NCI-H524 (cell line): Measurements from ENCODE around the gene RMND1.
"Not testable (repeated sequence)": the region's sequence is repeated elsewhere in the genome, so short reads cannot be mapped to it uniquely, and the experiment has no call there.

Experiments used
- DNase-seq, 2 experiments: peaks; one replicate each; lab custom pipeline; 2025; lab: John Stamatoyannopoulos, UW

RMND1 gene

DNA sequence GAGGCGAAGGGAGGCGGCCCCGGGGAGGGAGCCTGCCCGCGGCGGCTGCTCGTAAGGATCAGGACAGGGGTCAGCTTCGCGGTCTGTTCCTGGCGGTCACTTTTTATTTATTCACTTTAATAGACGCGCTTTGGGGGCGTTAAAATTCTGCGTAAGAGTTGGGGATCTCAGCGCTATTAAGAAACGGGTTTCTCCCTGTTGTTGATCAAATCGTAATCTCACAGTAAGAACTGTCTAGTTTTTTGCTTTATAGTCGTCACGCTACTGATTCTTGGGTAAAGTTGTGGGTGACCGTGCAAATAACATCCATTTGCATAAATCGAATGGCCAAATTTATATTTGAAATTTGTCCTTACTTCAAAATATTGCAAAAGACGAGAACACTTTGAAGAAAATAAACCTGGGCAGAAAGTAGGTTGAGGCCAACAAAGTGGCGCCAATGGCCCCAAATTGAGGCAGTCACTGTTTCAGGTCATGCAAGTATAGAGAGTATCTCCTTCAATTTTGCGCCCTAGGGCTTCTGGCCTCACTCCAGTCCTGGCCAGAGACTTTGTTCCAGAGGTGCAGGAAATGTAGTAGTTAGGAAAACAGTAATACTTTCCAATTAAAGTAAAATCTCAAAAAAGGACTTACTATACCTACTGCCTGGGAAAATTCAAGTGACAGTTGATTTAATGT is 963 bp upstream of the RMND1 start:
- DNase-seq: peak in 1 of 2 experiments; percentile 45

DNA sequence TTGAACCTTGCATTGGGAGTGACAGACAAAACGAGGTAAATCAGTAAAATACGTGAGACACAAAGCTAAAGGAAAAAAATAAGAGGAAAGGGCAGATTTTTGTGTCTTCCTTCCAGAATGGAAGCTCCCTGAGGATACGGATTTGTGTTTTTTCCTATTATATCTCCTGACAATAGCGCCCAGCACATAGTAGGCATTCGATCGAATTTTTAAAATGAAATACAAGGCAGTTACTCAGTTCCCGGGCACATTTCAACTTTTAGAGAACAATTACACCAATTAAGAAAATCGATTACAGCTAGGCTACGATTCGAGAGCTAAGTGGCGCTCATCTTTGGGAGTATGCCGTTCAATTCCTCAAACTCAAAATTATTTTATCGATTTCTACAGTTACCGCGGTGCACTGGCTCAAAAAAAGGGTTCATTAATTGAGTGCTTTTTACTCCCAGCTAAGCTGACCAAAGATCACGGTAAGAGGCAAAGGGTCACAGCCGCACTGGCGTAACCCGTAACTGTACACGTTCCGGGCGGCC is 443 bp downstream of the RMND1 start:
- no peak for DNase-seq

DNA sequence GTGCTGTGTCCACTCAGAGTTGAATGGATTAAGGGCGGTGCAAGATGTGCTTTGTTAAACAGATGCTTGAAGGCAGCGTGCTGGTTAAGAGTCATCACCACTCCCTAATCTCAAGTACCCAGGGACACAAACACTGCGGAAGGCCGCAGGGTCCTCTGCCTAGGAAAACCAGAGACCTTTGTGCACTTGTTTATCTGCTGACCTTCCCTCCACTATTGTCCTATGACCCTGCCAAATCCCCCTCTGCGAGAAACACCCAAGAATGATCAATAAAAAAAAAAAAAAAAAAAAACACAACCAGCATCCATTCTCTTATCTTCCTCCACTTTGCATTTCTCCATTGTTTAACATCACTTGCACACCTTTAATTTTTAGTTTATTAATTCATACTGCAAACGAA is 998 bp downstream of the RMND1 start:
- DNase-seq: not testable (repeated sequence)

DNA sequence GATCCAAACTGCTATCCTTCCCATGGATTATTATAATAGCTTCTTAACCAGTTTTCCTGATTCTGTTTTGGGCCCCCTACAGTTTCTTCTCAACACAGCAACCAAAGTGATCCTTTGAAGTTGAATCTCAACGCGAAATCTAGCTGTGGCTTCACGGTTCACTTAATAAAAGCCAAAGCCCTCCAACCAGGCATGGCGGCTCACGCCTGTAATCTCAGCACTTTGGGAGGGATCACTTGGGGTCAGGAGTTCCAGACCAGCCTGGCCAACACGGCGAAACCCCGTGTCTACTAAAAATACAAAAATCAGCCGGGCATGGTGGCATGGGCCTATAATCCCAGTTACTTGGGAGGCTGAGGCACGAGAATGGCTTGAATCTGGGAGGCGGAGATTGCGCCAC is 3.3 kb downstream of the RMND1 start:
- no peak for DNase-seq

DNA sequence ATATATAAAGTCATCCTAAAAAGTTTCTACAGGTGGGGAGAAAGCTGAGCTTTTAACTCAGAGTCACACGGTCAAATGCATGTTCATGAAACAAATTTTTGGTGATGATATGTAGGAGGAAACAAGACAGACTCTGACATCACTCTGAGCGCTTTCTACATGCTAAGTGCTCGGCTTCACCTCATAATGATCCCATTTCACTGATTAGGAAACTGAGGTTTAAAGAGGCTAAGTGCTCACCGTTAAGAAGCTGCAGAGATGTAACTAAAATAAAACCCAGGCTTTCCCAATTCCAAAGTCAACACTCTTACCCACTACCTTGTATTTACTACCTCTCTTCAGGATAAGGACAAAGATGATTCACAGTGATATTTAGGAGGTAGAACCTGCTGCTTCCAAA is 4.7 kb downstream of the RMND1 start:
- DNase-seq: no peak

DNA sequence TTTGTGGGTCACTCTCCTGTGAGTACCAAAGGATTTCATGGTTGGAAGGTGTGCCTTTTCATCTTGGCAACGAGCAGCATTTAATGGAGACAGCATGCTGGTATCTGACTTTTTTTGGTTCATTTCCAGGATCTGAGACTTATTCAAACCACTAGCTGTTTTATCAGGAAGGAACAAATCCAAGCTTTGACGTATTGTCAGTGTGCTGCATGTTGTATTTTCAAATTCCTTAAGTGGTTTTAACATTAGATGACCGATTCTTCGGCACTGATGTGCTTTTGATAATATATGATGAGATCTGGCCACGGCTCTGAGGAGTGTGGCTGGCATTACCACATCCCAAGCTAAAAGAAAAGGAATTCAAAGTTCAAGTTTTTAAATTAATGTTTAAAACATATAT is 6.4 kb downstream of the RMND1 start:
- no peak for DNase-seq

DNA sequence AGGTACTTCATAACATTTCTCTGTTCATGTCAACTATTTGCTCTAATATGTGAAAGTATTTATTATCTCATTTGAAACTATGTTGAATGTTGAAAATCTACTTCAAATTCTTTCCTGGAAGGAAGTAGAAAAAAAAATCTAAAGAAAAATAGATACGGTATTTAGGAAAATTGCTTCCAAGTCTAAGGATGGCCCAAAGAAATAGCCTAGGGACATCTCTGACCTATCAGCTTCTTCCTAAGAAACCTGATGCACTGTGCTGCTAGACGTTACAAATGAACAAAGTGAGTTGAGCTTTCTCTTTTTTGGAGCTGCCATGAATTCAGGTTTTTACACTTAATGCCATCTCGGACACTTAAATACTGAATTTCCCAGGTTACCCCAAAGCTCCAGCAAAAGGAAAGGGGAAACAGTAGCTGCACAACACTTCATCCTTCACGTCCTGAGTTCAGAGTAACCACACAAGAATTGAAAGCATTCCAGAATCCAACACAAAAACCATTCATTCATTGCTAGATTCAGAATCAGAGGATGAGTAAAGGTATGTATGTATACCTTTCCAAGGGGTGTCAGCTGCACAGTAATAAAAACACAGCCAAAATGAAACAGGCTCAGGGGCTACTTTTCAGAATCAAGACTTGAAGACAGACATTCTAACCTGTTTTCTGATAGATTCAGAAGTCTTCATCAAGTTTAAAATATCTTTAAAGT is 7.9 kb downstream of the RMND1 start:
- DNase-seq: no peak

DNA sequence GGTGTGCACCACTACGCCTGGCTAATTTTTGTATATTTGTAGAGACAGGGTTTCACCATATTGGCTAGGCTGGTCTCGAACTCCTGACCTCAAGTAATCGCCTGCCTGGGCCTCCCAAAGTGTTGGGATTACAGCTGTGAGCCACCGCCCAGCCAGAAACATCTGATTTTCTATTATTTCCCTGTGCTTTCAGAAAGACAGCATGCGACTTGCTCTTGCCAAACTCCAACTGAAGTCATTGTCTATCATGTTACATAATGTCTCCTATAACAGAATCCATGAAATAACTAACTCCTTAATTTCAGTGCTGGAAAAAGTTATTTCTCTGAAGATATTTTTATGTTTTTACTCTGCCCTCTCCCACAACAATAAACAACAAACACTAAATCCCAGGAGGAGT is 8.5 kb downstream of the RMND1 start:
- no peak for DNase-seq

DNA sequence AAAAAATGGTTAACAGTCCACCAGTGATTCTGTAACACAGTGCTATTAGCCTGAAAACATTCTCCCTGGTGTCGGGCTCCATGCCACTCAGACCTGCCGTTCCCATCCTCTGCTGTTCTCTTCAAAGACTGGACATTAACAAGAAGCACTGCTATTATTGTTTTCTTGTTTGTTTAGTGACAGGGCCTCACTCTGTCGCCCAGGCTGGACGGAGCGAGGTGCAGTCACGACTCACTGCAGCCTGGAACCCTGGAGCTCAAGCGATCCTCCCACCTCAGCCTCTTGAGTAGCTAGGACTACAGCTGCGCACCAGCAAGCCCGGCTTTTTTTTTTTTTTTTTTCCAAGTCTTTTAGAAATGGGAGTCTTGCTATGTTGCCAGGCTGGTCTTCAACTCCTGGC is 9.6 kb downstream of the RMND1 start:
- no peak for DNase-seq

DNA sequence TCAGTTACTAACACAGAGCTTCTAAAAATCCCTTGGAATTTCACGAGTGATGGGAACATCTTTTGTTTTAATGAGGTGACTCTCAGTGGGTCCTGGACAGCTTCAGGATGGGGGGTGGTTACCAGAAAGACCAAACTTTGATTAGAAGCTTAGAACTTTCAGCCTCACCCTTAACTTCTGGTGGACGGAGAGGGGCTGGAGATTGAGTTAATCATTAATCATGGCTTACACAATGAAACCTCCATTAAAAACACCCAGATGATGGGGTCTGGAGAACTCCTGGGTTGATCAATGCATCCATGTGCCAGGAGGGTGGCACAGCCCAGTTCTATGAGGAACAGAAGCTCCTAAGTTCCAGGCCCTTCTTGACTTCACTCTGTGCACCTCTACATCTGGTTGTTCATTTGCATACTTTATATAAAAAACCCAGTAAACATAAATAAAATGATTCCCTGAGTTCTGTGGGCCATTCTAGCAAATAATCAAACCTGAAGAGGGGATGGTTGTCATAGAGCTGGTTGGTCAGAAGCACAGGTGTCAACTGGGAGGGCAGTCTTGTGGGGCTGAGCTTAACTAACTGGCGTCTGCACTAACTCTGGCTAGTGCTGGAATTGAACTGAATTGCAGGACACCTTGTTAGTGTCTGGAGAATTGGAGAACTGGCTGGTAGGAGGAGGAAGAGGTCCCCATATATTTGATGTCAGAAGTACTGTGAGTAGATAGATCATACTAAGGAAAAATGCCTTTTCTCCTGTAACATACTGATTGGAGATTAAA is 10.3 kb downstream of the RMND1 start:
- no peak for DNase-seq

DNA sequence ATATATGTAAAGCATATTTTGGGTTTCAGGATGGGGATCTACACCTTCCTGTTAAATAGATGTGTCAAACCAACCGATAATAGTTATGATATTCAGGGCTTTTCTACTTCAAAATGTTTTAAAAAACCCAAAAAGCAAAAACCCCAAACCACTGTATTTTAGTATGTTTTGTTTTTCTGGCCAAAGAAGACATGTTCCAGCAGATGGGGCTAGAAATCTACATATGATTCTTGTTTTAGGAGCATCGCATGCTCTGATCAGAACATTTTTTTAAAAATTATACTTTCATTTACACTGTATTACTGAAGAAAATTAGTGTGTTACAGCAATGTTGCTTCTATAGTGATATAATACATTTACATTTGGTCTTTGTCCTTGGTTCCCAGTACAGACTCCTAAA is 11.0 kb downstream of the RMND1 start:
- peak in 1 of 2 experiments; percentile 23 for DNase-seq

DNA sequence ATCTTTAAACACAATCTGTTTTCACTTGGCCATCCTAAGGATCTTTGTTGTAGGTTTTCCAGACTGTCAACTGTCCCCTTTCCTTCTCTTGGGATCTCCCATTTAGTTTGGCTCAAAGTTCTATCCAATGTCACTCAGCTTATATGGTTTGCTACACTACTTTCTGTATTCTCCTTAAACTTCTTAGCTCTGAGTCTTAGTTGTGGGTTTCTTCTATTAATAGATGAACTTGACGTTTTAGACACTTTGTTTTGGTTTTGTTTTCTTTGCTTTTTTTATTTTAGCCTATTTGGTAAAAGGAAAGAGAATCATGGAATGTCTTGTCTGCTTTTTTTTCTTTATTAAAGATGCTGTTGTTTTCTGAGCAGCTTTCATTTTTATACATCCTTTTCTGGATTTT is 11.4 kb downstream of the RMND1 start:
- no peak for DNase-seq

DNA sequence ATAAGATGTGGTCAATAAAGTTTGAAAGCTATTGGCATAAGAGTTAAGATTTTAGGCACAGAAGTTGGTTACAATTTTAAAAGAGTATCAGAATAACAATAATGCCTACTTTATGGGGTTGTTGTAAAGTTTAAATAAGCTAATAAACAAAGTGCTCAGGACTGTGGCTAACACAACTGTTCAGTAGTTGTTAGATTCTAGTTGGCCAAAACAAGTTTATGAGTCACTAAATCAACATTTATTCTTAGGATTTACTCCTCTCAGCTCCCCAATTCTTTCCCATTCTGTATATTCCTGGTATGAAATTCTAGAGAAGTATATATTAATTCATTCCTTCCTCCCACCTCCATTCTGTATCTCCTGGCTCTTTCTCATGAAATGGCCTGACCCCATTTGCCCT is 14.5 kb downstream of the RMND1 start:
- no peak for DNase-seq

DNA sequence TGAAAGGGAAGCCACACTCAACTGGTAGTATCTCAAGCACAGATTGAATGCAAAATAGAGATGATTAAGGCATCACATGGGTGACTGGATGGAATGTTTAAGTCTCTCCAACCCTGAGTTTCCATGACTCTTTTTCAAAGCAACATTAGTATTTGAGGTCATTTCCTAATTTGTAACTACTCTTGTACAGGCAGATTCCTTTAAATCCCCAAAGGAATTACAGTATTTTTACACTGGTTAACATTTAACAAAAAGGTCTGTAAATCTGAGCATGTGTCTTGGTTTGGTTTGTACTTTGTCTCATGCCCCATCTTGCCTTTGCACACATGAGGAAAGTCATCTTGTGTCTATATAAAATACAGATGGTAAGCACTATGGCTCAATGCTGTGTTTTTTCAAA is 15.1 kb downstream of the RMND1 start:
- DNase-seq: no peak

DNA sequence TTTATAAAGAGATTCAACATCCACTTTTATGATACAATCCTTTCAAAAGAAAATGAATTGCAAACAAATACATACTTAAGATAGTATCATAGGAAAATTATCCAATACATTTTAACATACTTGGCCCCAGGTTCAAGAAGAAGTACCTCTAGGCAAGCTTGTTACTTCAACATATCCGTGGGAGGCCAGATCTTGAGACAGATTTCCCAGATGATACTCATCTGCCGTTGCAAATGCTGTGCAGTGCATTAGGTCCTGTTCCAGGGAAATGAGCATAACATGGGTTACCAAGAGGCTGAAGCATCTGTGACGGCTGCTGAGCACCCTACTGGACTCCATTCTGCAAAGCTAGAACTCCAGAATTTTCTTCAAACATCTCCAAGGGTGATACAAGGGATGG is 15.6 kb downstream of the RMND1 start:
- no peak for DNase-seq

DNA sequence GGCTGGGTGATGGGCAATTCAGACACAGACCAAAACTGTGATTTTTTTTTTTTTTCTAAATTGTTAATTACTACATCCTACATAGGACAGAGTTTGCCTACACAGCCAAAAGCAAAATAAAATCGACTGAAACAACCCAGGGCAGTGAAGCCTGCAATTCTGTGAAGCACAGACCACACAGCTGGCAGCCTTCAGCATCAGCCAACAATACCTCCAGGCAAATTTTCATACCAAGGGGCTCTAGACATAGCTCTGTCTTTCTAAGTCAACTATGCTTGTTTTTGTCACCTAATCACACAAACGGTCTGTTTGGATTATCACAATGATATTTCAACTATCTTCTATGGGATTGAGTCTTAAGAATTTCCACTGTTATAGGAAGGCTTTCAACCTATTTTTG is 17.6 kb downstream of the RMND1 start:
- no peak for DNase-seq

DNA sequence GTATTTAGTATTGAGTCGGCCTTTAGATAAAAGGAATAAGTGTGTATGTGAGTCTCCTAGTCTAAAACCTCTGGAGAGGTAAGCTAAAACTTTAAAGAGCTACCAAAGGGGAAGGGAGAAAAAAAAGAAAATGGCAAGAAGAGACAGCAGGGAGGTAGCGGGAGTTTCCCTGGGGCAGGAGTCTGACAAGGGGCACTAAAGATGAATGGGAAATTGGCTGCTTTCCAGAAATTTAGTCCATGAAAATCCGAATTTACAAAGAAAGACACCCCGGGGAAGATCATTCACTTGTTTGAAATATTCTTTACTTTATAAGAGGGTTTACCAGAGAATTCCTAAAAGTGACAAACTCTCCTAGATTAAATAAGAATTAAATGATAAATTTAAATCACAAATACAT is 19.3 kb downstream of the RMND1 start:
- no peak for DNase-seq

DNA sequence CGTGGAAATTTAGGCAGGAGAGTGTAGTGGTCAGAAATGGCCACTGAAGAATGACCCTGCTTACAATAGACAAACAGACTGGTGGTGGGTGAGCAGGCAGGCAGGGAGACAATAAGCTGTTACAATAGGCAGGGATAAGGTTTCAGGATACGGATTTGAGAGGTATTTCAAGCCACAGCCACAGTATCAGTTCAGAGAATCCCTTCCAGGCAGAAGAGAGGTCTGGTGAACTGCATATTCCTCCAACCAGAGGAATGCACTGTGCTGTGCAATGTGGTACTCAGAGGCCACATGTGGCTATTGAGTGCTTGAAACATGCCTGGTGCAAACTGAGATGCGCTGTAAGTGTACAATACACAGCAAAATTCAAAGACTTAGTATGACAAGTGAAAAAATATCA is 20.6 kb downstream of the RMND1 start:
- no peak for DNase-seq

DNA sequence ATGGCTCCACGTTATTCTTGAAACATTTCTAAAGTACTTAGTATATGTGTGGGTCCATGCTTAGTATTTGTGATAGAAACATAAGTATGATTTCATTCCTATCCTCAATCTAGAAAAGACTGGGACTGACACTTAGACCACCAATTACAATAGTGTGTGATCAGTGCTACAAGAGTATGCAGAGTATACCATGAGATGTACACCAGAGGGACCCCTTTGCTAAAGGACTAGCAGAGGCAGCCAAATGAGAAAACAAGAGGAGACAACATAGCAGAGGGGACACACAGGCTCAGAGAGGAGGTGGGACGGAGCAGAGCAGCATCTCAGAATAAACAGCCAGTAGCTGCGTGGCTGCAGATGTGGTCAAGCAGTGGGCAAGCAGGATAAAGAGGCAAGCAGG is 21.0 kb downstream of the RMND1 start:
- DNase-seq: peak in 1 of 2 experiments; percentile 39

DNA sequence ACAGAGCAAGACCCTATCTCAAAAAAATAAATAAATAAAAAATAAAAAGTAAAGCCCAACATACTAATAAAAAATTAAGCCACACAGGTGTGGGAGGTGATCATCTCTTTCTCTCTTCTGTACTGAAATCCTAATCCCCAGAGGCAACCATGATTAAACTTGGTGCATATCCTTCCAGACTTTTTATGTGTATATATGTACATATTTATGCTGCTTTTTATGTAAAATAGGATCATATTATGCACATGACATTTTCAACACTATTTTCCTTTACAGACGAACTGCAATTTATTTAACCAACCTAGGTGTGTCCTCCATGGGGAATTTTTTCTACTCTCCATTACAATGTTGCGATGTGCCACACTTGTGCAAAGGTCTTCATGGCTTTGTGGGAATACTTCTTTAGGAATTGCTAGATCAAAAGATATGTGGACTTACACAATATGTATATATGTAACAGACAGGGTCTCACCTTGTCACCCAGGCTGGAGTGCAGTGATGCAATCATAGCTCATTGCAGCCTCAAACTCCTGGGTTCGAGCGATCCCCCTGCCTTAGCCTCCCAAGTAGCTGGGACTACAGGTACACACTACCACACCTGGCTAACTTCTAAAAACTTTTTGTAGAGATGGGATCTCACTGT is 23.7 kb downstream of the RMND1 start:
- no peak for DNase-seq

DNA sequence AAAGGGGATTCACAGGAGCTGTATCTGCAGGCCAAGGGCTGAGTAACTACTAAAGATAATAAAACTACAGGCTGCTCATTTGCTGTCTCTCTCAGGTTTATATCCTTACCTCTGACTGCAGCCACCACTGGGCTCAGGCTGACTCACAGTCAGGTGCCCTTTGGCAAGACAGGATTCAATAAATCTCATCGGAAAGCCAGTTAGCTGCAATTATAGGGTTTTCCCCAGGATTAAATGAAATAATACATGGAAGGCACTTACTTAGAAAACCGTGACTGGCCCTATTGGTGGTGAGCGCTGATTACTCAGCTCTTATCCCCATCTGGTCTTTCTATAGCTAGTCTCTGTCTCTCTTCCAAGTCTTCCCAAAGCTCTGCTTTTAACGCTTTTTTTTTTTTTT is 26.4 kb downstream of the RMND1 start:
- no peak for DNase-seq

DNA sequence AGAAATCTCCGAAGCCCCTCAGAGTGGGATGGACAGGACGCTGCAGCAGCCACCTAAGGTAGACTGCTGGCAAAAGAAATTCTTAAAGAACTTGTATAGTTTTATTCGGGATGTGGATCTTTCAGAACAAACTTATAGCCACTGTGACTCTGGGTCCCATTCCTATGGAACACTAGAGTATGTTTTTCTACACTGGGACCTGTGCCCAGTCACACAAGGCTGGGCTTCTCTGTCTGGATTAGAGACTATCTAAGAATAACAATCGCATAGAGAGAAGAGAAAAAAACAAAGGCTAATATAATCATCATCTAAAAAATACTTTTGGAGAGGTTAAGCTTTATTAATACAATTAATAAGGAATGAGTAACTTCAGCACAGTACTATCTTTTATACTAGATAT is 28.9 kb downstream of the RMND1 start:
- no peak for DNase-seq
